Right ventricle myocardium superior (tissue), 1 donor: ENCODE results near the gene VAMP4. TPM values are rescaled to one million over a fixed set of nuclear protein-coding genes. Genes with fewer than 3 reads are reported as not detected.
"Not testable (repeated sequence)": the region's sequence is repeated elsewhere in the genome, so short reads cannot be mapped to it uniquely, and the experiment has no call there.

Experiments
- ATAC-seq: fragments of 200-7000 bp; cut with Tn5 transposase; one replicate; pipeline ENCODE4 v1.9.1; 2020; ENCODE audit warnings: mild to moderate bottlenecking; ENCODE audit not compliant: poor library complexity
- DNase-seq: peaks from one replicate; pipeline ENCODE4 v3.0.0-alpha.2; 2020
- intact Hi-C: fragments of 100-400 bp; cut with DNase I; formaldehyde crosslinking; loops from one replicate; pipeline ENCODE4 v1.11.2; 2022
- total RNA-seq: library from RNA; stranded (reverse); fragmentation: NEBNext Ultra II Directional; extraction: Animal tissue kit (Norgen Biotek cat#: 25700); gene quantifications from one replicate; pipeline ENCODE4 v1.2.1, GENCODE V29; 2021
- donor health status: DM: no; HTN: yes; CAD: no; lungs with severe emphysema.

The VAMP4 gene
- total RNA-seq, 1 donor from 2014 or later, result 12.1 TPM

- intact Hi-C loops, result no loop called here
- DNase-seq, result no peak
- ATAC-seq, result no peak
Measured at GRCh38 chr1:171663854-171664575, 77.8 kb downstream of the VAMP4 start.

- DNase-seq, result no peak
- peak; percentile 50 for ATAC-seq
- intact Hi-C loops, result no loop called here
Measured at GRCh38 chr1:171663036-171663853, 78.6 kb downstream of the VAMP4 start.

- intact Hi-C loops, result no loop called here
- ATAC-seq, result no peak
- no peak for DNase-seq
Measured at GRCh38 chr1:171661076-171661650, 80.7 kb downstream of the VAMP4 start.

GRCh38 chr1:171656206-171656605, 85.7 kb downstream of the VAMP4 start:
- ATAC-seq, intact Hi-C loops, DNase-seq: not testable (repeated sequence)

GRCh38 chr1:171655746-171656116, 86.1 kb downstream of the VAMP4 start:
- intact Hi-C loops, result no loop called here
- DNase-seq, result no peak
- ATAC-seq, result no peak

- DNase-seq (peak; percentile 91), ATAC-seq (peak; percentile 85)
- intact Hi-C loops, result no loop called here
Measured at GRCh38 chr1:171654942-171655745, 86.7 kb downstream of the VAMP4 start.

GRCh38 chr1:171654201-171654941, 87.5 kb downstream of the VAMP4 start:
- intact Hi-C loops, result no loop called here
- DNase-seq (no peak), ATAC-seq (peak; percentile 64)

GRCh38 chr1:171653796-171654195, 88.1 kb downstream of the VAMP4 start:
- intact Hi-C loops, result no loop called here
- DNase-seq (no peak), ATAC-seq (no peak)

GRCh38 chr1:171652234-171652822, 89.5 kb downstream of the VAMP4 start, which contains the start of gene MYOC:
MYOC (minus strand) TSS chr1:171652688; CDS start chr1:171652611, 77 bp downstream.
- DNase-seq, result peak; percentile 49
- no peak for ATAC-seq
- intact Hi-C loops, result no loop called here

Other genes starting within 250 kb of the VAMP4 start
- gene MYOCOS, start 119.8 kb downstream of the VAMP4 start, total RNA-seq, result not detected
- gene MYOC, start 89.4 kb downstream of the VAMP4 start, total RNA-seq, result 2.1 TPM
- 16.8 TPM for gene METTL13, start 39.6 kb upstream of the VAMP4 start, total RNA-seq
- 1.7 TPM for gene DNM3, start 99.4 kb upstream of the VAMP4 start, total RNA-seq